Measurements from ENCODE around the gene MYO3B. TPM values are rescaled to one million over a fixed set of nuclear protein-coding genes. Genes with fewer than 3 reads are reported as not detected.
"Not testable (repeated sequence)": the region's sequence is repeated elsewhere in the genome, so short reads cannot be mapped to it uniquely, and the experiment has no call there.

The MYO3B gene
- total and polyA plus RNA-seq, 7 experiments from 2014 or later: 0.66 to 0.82 TPM; not detected in 5

DNA sequence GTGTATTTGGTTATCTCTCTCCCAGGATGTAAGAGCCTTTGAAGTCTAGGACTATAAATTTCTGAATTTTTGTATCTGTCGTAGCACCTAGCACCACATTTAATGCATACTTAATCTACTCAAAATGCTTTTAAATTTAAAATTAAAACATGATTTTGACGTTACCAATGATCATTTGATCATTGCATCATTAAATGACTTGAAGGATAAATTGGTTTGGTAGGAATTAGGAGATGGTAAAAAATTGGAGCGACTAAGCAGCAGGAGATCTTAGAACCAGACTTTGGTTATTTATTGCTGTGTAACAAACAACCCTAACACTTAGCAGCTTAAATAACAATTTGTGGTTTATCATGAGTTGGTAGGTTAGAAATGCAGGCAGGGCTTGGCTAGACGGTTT lies 84.9 kb downstream of the MYO3B start:
- ATAC-seq (no peak), DNase-seq (no peak)
- H3K9me3 Mint-ChIP-seq: peaks cover 2 to 26% (median 12%) of the 10 kb centered on the region in 11 donors
- Histone ChIP-seq H3K27ac (ENCODE audit: low read depth, low read length) (no peak overlapping the region), H3K4me1 (ENCODE audit: control insufficient read depth in 2 of 2, insufficient read depth in 2 of 2, low read length in 2 of 2) (no peaks in the 10 kb centered on the region), H3K4me3 (ENCODE audit: low read length) (no peak overlapping the region), H3K36me3 (ENCODE audit: control insufficient read depth in 2 of 3, insufficient read depth in 3 of 3, low read length in 3 of 3) (no peaks in the 10 kb centered on the region), H3K27me3 (ENCODE audit: control insufficient read depth in 2 of 2, insufficient read depth in 2 of 2, low read length in 2 of 2) (no peaks in the 10 kb centered on the region), H3K9me3 (ENCODE audit: control insufficient read depth in 2 of 3, low read length in 3 of 3) (no peaks in the 10 kb centered on the region)
- intact Hi-C loops (cut with micrococcal nuclease): no loop called here
- CTCF ChIA-PET: no interaction called here
- H3K27ac Mint-ChIP-seq: no peak overlapping the region
- POLR2A ChIA-PET: no interaction called here
- H3K4me1 Mint-ChIP-seq: no peaks in the 10 kb centered on the region
- peaks cover 3 to 15% (median 5%) of the 10 kb centered on the region in 5 donors for H3K27me3 Mint-ChIP-seq
- peaks cover 0 to 5% (median 0%) of the 10 kb centered on the region in 5 donors for H3K36me3 Mint-ChIP-seq
- H3K4me3 Mint-ChIP-seq: no peak overlapping the region

DNA sequence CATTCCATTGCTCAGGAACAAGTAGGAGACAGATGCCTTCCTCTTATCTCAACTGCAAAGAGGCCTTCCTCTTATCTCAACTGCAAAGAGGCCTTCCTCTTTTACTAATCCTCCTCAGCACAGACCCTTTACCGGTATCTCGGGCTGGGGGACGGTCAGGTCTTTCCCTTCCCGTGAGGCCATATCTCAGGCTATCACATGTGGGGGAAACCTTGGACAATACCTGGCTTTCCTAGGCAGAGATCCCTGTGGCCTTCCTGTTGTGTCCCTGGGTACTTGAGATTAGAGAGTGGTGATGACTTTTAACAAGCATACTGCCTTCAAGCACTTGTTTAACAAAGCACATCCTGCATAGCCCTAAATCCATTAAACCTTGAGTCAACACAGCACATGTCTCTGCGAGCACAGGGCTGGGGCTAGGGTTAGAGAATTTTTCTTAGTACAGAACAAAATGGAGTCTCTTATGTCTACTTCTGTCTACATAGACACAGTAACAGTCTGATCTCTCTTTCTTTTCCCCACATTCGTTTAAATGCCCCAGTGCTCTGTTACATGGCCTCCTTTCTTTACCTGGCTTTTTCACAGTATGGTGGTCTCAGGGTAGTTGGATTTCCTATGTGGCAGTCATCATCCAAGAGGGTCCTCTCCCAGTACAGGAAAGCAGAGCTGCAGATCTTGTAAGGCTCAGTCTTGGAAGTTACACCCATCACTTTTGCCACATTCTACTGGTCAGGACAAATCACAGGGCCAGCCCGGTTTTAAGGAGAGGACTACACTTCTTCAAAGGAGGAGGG lies 86.0 kb downstream of the MYO3B start:
- H3K27ac ChIP-seq (ENCODE audit: low read depth, low read length); intact Hi-C loops (cut with micrococcal nuclease); H3K36me3 ChIP-seq (ENCODE audit: control insufficient read depth in 2 of 3, insufficient read depth in 3 of 3, low read length in 3 of 3); H3K9me3 ChIP-seq (ENCODE audit: control insufficient read depth in 2 of 3, low read length in 3 of 3); DNase-seq; H3K27ac Mint-ChIP-seq; H3K4me1 ChIP-seq (ENCODE audit: control insufficient read depth in 2 of 2, insufficient read depth in 2 of 2, low read length in 2 of 2); ATAC-seq; H3K4me3 ChIP-seq (ENCODE audit: low read length); H3K4me3 Mint-ChIP-seq; CTCF ChIA-PET; H3K4me1 Mint-ChIP-seq; POLR2A ChIA-PET; H3K27me3 ChIP-seq (ENCODE audit: control insufficient read depth in 2 of 2, insufficient read depth in 2 of 2, low read length in 2 of 2); H3K36me3 Mint-ChIP-seq: not testable (repeated sequence)
- Mint-ChIP-seq H3K27me3 (peaks cover 6 to 11% (median 9%) of the 10 kb centered on the region in 5 donors), H3K9me3 (peaks cover 2 to 26% (median 12%) of the 10 kb centered on the region in 11 donors)

DNA sequence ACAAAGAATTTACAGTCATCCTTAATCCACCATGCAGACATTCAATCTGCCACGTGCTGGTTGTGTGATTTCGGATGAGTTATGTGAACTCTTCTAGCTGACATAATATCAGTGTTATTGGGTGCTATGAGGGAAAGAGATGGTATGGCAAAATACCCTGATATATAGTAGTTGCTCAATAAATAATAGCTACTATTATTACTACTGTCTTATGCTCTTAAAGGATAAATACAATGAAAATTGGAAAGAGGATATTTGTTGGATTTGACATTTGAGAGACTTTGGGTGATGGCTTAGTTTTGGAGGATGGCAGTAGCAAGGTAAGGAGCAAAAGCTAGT lies 86.5 kb downstream of the MYO3B start:
- no peak overlapping the region for H3K4me3 ChIP-seq (ENCODE audit: low read length)
- DNase-seq (no peak), ATAC-seq (no peak)
- Mint-ChIP-seq H3K27me3 (peaks cover 6 to 11% (median 9%) of the 10 kb centered on the region in 5 donors), H3K9me3 (peaks cover 2 to 26% (median 12%) of the 10 kb centered on the region in 11 donors), H3K27ac (peak overlapping the region in 1 of 9 donors; percentile 2), H3K36me3 (peaks cover 0 to 5% (median 0%) of the 10 kb centered on the region in 5 donors), H3K4me3 (no peak overlapping the region), H3K4me1 (no peaks in the 10 kb centered on the region)
- ChIA-PET POLR2A (no interaction called here), CTCF (no interaction called here)
- no peak overlapping the region for H3K27ac ChIP-seq (ENCODE audit: low read depth, low read length)
- intact Hi-C loops (cut with micrococcal nuclease): no loop called here
- no peaks in the 10 kb centered on the region for H3K36me3 ChIP-seq (ENCODE audit: control insufficient read depth in 2 of 3, insufficient read depth in 3 of 3, low read length in 3 of 3)
- H3K27me3 ChIP-seq (ENCODE audit: control insufficient read depth in 2 of 2, insufficient read depth in 2 of 2, low read length in 2 of 2): no peaks in the 10 kb centered on the region
- no peaks in the 10 kb centered on the region for H3K4me1 ChIP-seq (ENCODE audit: control insufficient read depth in 2 of 2, insufficient read depth in 2 of 2, low read length in 2 of 2)
- no peaks in the 10 kb centered on the region for H3K9me3 ChIP-seq (ENCODE audit: control insufficient read depth in 2 of 3, low read length in 3 of 3)

DNA sequence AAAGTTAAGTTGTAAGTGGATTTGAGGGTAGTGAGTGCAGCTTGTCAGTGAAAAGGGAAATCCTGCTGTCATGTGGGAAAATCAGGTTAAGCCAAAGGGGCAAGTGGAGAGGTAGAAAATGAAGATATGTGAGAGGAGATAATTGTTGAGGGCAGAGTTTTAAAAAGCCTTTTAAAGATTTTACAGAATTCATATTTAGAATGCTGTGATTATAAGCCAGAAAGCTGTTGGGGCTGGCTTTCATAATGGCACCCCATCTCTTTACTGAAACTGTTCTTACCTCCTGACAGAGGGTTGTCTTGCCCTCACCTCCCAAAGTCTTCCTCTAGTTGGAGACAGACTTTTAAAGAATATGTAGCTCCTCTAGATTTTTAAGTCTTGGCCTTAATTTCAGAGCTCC lies 86.9 kb downstream of the MYO3B start:
- Mint-ChIP-seq H3K4me1 (no peaks in the 10 kb centered on the region), H3K4me3 (no peak overlapping the region), H3K36me3 (peaks cover 0 to 5% (median 0%) of the 10 kb centered on the region in 5 donors), H3K9me3 (peaks cover 2 to 26% (median 12%) of the 10 kb centered on the region in 11 donors), H3K27me3 (peaks cover 6 to 11% (median 9%) of the 10 kb centered on the region in 5 donors), H3K27ac (peak overlapping the region in 1 of 9 donors; percentile 2)
- H3K4me3 ChIP-seq (ENCODE audit: low read length): no peak overlapping the region
- DNase-seq (no peak), ATAC-seq (no peak)
- H3K36me3 ChIP-seq (ENCODE audit: control insufficient read depth in 2 of 3, insufficient read depth in 3 of 3, low read length in 3 of 3): no peaks in the 10 kb centered on the region
- ChIA-PET CTCF (no interaction called here), POLR2A (no interaction called here)
- no peaks in the 10 kb centered on the region for H3K27me3 ChIP-seq (ENCODE audit: control insufficient read depth in 2 of 2, insufficient read depth in 2 of 2, low read length in 2 of 2)
- H3K9me3 ChIP-seq (ENCODE audit: control insufficient read depth in 2 of 3, low read length in 3 of 3): no peaks in the 10 kb centered on the region
- H3K27ac ChIP-seq (ENCODE audit: low read depth, low read length): no peak overlapping the region
- H3K4me1 ChIP-seq (ENCODE audit: control insufficient read depth in 2 of 2, insufficient read depth in 2 of 2, low read length in 2 of 2): no peaks in the 10 kb centered on the region
- intact Hi-C loops (cut with micrococcal nuclease): no loop called here

DNA sequence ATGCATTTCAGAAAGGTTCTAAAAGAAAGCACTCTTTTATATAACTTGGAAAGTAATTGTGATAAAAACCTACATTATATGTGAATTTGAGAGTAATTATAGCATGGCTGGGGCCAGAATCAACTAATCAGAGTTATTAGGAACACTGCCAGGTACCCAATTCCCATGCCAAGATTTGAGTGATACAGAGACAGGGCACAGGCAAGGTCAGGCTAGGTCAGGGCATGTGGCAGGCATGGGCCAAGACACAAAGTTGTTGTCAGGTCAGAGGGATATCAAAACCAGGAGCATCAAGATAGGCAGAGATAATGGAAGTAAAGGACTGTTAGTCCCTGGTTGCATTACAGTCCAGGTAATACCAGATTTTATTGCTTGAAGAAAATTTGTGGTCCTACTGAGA lies 87.4 kb downstream of the MYO3B start:
- H3K27me3 ChIP-seq (ENCODE audit: control insufficient read depth in 2 of 2, insufficient read depth in 2 of 2, low read length in 2 of 2): no peaks in the 10 kb centered on the region
- H3K9me3 Mint-ChIP-seq: peaks cover 2 to 26% (median 11%) of the 10 kb centered on the region in 11 donors
- H3K4me1 ChIP-seq (ENCODE audit: control insufficient read depth in 2 of 2, insufficient read depth in 2 of 2, low read length in 2 of 2): no peaks in the 10 kb centered on the region
- POLR2A ChIA-PET: no interaction called here
- no peak overlapping the region for H3K4me3 Mint-ChIP-seq
- no peaks in the 10 kb centered on the region for H3K4me1 Mint-ChIP-seq
- ATAC-seq (no peak), DNase-seq (no peak)
- peaks cover 6 to 11% (median 11%) of the 10 kb centered on the region in 5 donors for H3K27me3 Mint-ChIP-seq
- H3K36me3 ChIP-seq (ENCODE audit: control insufficient read depth in 2 of 3, insufficient read depth in 3 of 3, low read length in 3 of 3): no peaks in the 10 kb centered on the region
- H3K4me3 ChIP-seq (ENCODE audit: low read length): no peak overlapping the region
- H3K27ac ChIP-seq (ENCODE audit: low read depth, low read length): no peak overlapping the region
- intact Hi-C loops (cut with micrococcal nuclease): no loop called here
- no peak overlapping the region for H3K27ac Mint-ChIP-seq
- H3K9me3 ChIP-seq (ENCODE audit: control insufficient read depth in 2 of 3, low read length in 3 of 3): no peaks in the 10 kb centered on the region
- H3K36me3 Mint-ChIP-seq: peaks cover 0 to 5% (median 0%) of the 10 kb centered on the region in 5 donors
- CTCF ChIA-PET: no interaction called here

DNA sequence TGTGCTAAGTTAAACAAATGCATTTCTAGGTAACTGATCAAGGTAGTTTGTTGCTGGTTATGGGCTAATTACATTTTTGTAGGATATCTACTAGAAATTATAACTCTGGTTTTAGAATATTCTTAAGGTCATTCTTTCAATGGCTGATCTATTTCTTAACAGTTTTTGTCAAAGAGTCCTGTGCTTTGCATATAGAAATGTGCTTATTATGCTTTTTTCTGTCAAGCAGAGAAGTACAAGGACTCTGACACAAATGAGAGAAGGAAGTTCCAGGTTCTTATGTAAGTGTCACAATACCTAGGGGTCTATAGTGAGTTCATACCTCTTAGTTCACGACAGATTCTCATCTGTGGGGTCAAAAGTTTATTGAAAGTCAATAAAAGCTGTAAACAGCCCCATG lies 88.4 kb downstream of the MYO3B start:
- no peak for DNase-seq
- no peak overlapping the region for H3K27ac ChIP-seq (ENCODE audit: low read depth, low read length)
- ATAC-seq: no peak
- H3K27me3 ChIP-seq (ENCODE audit: control insufficient read depth in 2 of 2, insufficient read depth in 2 of 2, low read length in 2 of 2): no peaks in the 10 kb centered on the region
- Mint-ChIP-seq H3K4me3 (no peak overlapping the region), H3K27me3 (peaks cover 6 to 16% (median 11%) of the 10 kb centered on the region in 5 donors), H3K27ac (no peak overlapping the region), H3K4me1 (no peaks in the 10 kb centered on the region), H3K9me3 (peaks cover 0 to 25% (median 10%) of the 10 kb centered on the region in 11 donors), H3K36me3 (peaks cover 0 to 5% (median 0%) of the 10 kb centered on the region in 5 donors)
- no peak overlapping the region for H3K4me3 ChIP-seq (ENCODE audit: low read length)
- H3K4me1 ChIP-seq (ENCODE audit: control insufficient read depth in 2 of 2, insufficient read depth in 2 of 2, low read length in 2 of 2): no peaks in the 10 kb centered on the region
- CTCF ChIA-PET: no interaction called here
- no peaks in the 10 kb centered on the region for H3K9me3 ChIP-seq (ENCODE audit: control insufficient read depth in 2 of 3, low read length in 3 of 3)
- no peaks in the 10 kb centered on the region for H3K36me3 ChIP-seq (ENCODE audit: control insufficient read depth in 2 of 3, insufficient read depth in 3 of 3, low read length in 3 of 3)
- POLR2A ChIA-PET: no interaction called here
- intact Hi-C loops (cut with micrococcal nuclease): no loop called here

DNA sequence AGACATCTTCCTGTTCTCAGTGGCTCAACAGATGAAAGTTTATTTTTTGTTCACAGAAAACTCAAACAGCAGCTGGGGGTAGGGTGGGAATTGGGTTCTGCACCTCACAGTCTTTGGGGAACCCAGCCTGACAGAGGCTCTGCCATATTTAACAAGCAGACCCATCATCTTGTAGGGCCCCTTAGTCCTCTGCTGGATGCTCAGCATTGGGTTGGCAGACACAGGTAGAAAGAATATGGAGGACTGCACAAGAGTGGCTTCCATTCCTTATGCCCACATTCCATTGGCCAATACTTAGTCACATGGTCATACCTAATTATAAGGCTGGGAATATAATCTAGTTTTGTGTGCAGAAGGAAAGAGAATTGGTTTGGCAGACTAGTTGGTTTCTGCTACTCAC lies 89.1 kb downstream of the MYO3B start:
- CTCF ChIA-PET: no interaction called here
- Mint-ChIP-seq H3K36me3 (peaks cover 0 to 5% (median 0%) of the 10 kb centered on the region in 5 donors), H3K27ac (no peak overlapping the region), H3K9me3 (peaks cover 0 to 18% (median 7%) of the 10 kb centered on the region in 11 donors), H3K4me3 (no peak overlapping the region), H3K4me1 (no peaks in the 10 kb centered on the region), H3K27me3 (peaks cover 7 to 16% (median 11%) of the 10 kb centered on the region in 5 donors)
- no peaks in the 10 kb centered on the region for H3K4me1 ChIP-seq (ENCODE audit: control insufficient read depth in 2 of 2, insufficient read depth in 2 of 2, low read length in 2 of 2)
- POLR2A ChIA-PET: no interaction called here
- no peaks in the 10 kb centered on the region for H3K36me3 ChIP-seq (ENCODE audit: control insufficient read depth in 2 of 3, insufficient read depth in 3 of 3, low read length in 3 of 3)
- intact Hi-C loops (cut with micrococcal nuclease): no loop called here
- ATAC-seq: no peak
- H3K9me3 ChIP-seq (ENCODE audit: control insufficient read depth in 2 of 3, low read length in 3 of 3): no peaks in the 10 kb centered on the region
- no peaks in the 10 kb centered on the region for H3K27me3 ChIP-seq (ENCODE audit: control insufficient read depth in 2 of 2, insufficient read depth in 2 of 2, low read length in 2 of 2)
- H3K4me3 ChIP-seq (ENCODE audit: low read length): no peak overlapping the region
- no peak for DNase-seq
- H3K27ac ChIP-seq (ENCODE audit: low read depth, low read length): no peak overlapping the region

Measured in naive thymus-derived CD4-positive, alpha-beta T cell (primary cell).